Stimulated activated effector memory CD8-positive, alpha-beta T cell treated with anti-CD3 and anti-CD28 coated beads, Interleukin-12 subunit alpha, Interleukin-12 subunit beta, amount 100 ng/mL, for 72 hours (primary cell): ENCODE measurements around the gene DGKD.
A peak's percentile ranks its signal among the peaks of the same experiment; 100 is the strongest.

Experiments
- ATAC-seq: fragments of 150-1000 bp; cut with Tn5 transposase; 2 replicates; pipeline ENCODE4 v1.10.0; 2021
- DNase-seq, 2 donors: peaks; one replicate each; pipeline ENCODE4 v3.0.0; 2021 to 2022; ENCODE audit warnings: low spot score in 2 of 2
- H3K27ac Mint-ChIP-seq: one replicate; pipeline ENCODE4 v1.8.0; 2022; ENCODE audit warnings: mild to moderate bottlenecking, mixed read lengths
- H3K36me3 Mint-ChIP-seq: one replicate; pipeline ENCODE4 v1.8.0; 2022; ENCODE audit warnings: mild to moderate bottlenecking, mixed read lengths
- H3K4me1 Mint-ChIP-seq: one replicate; pipeline ENCODE4 v1.8.0; 2022; ENCODE audit warnings: mixed read lengths
- H3K4me3 Mint-ChIP-seq: one replicate; pipeline ENCODE4 v1.8.0; 2022; ENCODE audit warnings: mild to moderate bottlenecking, mixed read lengths
- H3K9me3 Mint-ChIP-seq: one replicate; pipeline ENCODE4 v1.8.0; 2022; ENCODE audit warnings: mixed read lengths

The DGKD gene

DNA sequence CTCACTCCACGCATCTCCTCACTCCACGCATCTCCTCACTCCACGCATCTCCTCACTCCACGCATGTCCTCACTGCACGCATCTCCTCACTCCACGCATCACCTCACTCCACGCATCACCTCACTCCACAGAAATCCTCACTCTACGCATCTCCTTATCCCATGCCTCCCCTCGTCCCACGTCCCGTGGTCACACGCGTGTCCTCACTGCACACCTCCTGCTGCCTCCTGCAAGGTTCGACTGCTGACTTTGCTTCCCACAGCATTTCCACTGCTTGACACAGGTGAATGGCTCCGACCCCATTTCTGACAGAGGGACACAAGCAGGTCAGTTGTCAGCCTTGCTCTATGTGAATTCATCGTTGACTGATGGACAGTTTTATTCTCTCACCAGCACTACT, 109.3 kb downstream of the DGKD start:
- ATAC-seq (no peak), DNase-seq (no peak)
- Mint-ChIP-seq H3K4me3 (no peak overlapping the region), H3K36me3 (peaks cover 100% of the 10 kb centered on the region), H3K27ac (no peak overlapping the region), H3K4me1 (no peaks in the 10 kb centered on the region), H3K9me3 (no peaks in the 10 kb centered on the region)

DNA sequence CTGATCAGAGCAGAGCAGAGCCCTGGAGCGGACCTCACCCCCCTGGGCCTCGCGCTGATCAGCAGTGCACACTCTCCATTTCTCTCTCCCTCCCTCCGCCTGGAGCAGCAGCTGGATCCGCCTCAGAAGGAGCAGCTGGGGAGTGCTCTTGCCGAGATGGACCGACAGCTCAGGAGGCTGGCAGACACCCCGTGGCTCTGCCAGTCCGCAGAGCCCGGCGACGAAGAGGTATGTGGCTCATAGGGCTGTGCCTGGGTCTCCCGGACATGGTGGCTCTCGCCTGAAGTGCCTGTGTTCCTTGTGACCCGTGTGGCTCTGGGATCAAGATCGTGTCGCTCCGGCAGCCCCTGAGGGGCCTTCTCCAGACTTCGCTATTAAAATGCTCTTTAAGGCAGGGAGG, 109.8 kb downstream of the DGKD start:
- no peaks in the 10 kb centered on the region for H3K4me1 Mint-ChIP-seq
- H3K36me3 Mint-ChIP-seq: peaks cover 100% of the 10 kb centered on the region
- no peak overlapping the region for H3K4me3 Mint-ChIP-seq
- DNase-seq (no peak), ATAC-seq (no peak)
- no peak overlapping the region for H3K27ac Mint-ChIP-seq
- H3K9me3 Mint-ChIP-seq: no peaks in the 10 kb centered on the region

DNA sequence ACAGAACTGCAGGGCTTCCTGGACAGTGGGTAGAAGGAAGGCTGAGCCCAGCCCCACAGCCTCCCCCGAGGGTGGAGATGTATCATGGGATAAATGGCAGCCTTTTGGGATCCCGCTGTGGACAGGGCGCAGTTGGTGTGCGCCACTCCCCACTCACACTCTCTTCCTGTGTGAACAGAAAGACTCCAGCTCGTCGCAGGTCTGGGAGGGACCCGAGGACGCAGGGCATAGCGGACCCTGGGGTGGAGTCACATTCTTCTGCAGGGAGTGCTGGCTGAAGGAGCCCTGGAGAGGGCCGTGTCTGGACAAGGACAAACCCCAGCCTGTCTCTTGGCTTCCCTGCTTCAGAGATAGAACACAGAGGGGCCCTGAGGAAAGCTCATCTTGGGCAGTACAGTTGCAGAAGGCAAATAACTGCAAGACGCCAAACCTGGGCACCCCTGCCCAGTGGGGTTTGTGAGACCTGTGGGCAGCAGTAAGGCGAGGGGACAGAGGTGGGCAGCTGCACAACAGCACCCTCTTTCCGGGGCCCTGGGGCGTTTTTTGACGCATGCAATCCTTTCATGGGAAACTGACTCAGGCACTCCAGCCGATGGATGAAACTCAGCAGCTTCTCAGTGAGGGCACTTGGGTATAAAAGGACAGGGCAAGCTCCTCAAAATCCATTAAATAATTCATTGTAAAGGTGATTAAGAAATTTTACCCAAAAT, 110.4 kb downstream of the DGKD start:
- ATAC-seq (no peak), DNase-seq (no peak)
- no peak overlapping the region for H3K4me3 Mint-ChIP-seq
- no peaks in the 10 kb centered on the region for H3K4me1 Mint-ChIP-seq
- H3K36me3 Mint-ChIP-seq: peaks cover 100% of the 10 kb centered on the region
- H3K27ac Mint-ChIP-seq: no peak overlapping the region
- H3K9me3 Mint-ChIP-seq: no peaks in the 10 kb centered on the region

DNA sequence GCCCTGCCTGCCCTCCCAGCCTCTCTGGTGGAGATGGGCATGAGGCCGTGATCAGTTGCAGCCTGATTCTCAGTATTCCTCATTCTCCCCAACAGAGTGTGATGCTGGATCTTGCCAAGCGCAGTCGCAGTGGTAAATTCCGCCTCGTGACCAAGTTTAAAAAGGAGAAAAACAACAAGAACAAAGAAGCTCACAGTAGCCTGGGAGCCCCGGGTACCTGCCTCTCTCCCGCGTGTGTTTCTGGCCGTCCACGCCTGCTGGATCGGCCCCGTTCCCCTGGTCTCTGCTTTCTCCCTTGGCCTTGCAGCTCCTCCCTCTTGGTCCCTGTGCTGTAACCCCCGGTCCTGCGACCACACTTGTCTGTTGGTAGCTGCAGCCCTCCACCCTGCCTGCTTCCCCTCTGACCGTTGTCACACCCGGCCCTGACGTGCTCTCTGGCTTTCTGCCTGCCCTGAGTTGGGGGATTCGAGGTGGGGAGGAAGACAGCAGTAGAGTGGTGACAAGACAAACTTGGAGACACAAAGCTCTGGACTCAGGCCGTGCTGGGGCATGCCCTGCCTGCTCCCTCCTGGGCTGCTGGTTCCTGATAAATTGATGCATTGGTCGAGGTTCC, 112.8 kb downstream of the DGKD start:
- Mint-ChIP-seq H3K4me3 (no peak overlapping the region), H3K27ac (peak overlapping the region; percentile 40), H3K36me3 (peaks cover 90% of the 10 kb centered on the region), H3K4me1 (peaks cover 7% of the 10 kb centered on the region), H3K9me3 (no peaks in the 10 kb centered on the region)
- ATAC-seq (no peak), DNase-seq (no peak)

DNA sequence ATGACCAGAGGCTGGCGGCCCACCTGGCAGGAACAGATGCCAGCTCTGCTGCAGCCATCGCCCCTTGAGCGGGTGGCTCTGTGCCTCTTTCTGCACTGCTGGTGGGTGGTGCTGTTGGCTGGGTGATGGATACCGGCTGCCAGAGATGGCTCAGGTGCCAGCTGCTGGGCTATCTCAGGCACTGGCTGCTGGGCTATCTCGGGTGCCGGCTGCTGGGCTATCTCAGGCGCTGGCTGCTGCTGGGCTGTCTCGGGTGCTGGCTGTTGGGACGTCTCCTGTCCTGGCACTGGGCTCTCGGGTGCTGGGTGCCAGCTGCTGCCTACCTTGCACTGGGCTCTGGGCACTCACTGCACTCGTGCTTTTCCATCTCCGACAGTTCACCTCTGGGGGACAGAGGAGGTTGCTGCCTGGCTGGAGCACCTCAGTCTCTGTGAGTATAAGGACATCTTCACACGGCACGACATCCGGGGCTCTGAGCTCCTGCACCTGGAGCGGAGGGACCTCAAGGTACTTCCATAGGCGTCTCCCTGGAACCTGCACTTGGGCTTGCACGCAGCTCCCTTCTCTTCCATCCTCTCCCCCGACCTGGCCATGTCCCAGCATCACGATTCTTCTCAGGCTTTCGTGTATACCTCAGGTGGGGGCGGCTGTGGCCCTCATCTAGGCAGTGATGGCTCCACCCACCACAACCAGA, 113.9 kb downstream of the DGKD start:
- Mint-ChIP-seq H3K36me3 (peaks cover 88% of the 10 kb centered on the region), H3K27ac (peak overlapping the region; percentile 74), H3K4me3 (no peak overlapping the region), H3K4me1 (peaks cover 7% of the 10 kb centered on the region), H3K9me3 (no peaks in the 10 kb centered on the region)
- DNase-seq (no peak), ATAC-seq (no peak)

DNA sequence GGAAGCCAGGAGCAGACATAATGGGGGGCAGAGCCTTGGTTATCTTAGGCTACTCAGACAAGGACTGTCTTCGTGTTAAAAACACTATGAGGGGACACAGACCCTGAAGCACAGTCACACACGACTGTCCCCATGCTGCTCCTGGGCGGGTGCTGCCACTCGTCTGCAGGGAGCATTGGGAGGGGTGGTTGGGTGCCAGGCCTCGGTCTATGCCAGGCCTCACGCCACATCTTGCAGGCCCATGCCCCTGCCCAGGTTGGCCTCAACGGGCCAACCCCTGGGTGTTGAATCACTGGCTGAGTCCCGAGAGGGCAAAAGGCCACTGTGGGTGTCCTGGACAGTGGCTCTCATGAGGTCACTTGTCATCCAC, 114.4 kb downstream of the DGKD start:
- peak overlapping the region; percentile 74 for H3K27ac Mint-ChIP-seq
- no peaks in the 10 kb centered on the region for H3K9me3 Mint-ChIP-seq

DNA sequence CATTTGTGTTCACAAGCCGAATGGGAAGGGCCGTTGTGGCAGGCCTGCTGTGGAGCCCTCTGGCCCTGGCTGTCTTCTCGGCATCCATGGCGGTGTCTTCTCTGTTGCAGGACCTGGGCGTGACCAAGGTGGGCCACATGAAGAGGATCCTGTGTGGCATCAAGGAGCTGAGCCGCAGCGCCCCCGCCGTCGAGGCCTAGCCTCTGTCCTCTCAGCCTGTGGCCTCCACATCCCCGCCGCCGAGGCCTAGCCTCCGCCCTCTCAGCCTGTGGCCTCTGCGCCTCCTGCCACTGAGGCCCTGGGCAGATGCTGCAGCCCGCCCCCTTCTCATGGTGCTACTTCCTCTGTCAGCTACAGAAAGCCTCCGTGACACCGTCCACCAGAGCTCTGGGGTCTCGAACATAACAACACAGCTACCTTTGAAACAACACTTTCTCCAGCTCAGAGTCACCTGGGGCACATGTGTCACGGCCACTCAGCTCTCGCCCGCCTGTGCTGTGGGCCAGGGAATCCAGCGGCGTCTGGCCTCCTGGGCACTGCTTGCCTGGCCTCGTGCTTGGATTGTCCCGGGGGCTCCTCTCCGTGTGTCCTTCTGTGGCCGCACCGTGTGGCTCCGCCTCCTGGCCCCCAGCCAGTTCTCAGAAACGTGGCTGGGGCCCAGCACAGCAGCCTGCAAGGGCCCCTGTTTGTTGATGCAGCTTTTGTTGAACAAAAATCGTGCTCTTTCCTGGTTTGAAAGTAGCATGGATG, 115.1 kb downstream of the DGKD start:
- H3K9me3 Mint-ChIP-seq: no peaks in the 10 kb centered on the region
- H3K4me3 Mint-ChIP-seq: no peak overlapping the region
- no peak overlapping the region for H3K27ac Mint-ChIP-seq
- DNase-seq (no peak), ATAC-seq (no peak)
- H3K36me3 Mint-ChIP-seq: peaks cover 76% of the 10 kb centered on the region
- H3K4me1 Mint-ChIP-seq: peaks cover 7% of the 10 kb centered on the region

More for the DNA sequence above, 114.4 kb downstream of the DGKD start:
- Mint-ChIP-seq H3K4me3 (no peak overlapping the region), H3K36me3 (peaks cover 83% of the 10 kb centered on the region), H3K4me1 (peaks cover 7% of the 10 kb centered on the region)
- ATAC-seq: no peak
- no peak for DNase-seq

DNA sequence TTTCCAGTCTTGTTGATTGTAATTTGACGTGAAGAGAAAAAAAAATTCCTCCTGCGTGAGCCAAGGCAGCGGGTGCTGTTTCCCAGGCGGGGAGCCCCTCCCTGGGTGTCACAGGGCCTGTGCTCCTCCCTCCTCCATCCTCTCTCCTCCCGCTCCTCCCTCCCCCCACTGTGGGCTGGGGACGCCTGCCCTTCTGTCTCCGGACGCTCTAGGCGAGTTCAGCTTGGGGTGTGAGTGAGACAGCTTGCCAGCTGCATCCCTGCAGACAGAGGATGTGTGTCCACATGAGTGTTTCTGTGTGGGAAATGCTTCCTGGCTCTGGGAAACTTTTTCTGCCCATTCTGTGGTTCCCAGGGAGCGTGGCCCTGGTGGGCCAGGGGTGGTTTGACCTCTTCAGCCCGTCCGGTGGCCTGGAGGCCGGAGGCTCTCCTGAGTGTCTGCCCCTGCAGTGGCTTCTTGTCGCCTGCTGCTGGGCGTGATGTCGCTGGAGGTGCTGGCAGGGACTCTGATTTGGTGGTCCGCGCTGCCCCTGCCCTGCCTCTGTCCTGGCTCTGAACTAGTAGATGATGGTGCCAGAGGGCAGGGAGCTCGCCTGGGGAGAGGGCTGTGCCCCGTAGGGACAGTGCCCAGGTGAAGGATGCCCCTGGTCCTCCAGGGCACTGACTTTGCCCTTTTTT, 115.9 kb downstream of the DGKD start:
- Mint-ChIP-seq H3K4me3 (no peak overlapping the region), H3K36me3 (peaks cover 73% of the 10 kb centered on the region)
- DNase-seq: no peak

DNA sequence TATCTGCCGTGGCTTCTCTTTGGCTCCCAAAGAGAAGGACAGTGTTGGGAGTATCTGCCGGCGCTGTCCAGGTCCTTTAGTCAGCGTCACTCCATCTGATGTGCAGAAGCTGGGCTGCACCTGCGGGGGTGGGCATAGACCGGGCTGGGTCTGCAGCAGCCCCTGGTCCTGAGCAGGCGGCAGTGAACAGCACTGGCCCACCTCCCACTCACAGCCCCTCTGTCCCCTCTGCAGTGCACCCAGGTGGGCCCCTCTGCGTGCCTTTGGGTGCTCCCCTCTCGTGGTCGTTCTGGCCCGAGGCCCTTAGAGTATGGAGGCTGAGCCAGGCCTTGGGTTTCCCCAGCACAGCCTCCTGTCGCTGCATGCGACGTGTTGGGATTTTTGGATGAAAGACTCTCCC, 116.5 kb downstream of the DGKD start:
- peaks cover 7% of the 10 kb centered on the region for H3K4me1 Mint-ChIP-seq
- no peak for DNase-seq
- H3K27ac Mint-ChIP-seq: no peak overlapping the region
- no peak overlapping the region for H3K4me3 Mint-ChIP-seq
- no peaks in the 10 kb centered on the region for H3K9me3 Mint-ChIP-seq
- ATAC-seq: no peak
- H3K36me3 Mint-ChIP-seq: peaks cover 67% of the 10 kb centered on the region

More for the DNA sequence above, 115.9 kb downstream of the DGKD start:
- Mint-ChIP-seq H3K4me1 (peaks cover 7% of the 10 kb centered on the region), H3K27ac (no peak overlapping the region), H3K9me3 (no peaks in the 10 kb centered on the region)
- no peak for ATAC-seq

DNA sequence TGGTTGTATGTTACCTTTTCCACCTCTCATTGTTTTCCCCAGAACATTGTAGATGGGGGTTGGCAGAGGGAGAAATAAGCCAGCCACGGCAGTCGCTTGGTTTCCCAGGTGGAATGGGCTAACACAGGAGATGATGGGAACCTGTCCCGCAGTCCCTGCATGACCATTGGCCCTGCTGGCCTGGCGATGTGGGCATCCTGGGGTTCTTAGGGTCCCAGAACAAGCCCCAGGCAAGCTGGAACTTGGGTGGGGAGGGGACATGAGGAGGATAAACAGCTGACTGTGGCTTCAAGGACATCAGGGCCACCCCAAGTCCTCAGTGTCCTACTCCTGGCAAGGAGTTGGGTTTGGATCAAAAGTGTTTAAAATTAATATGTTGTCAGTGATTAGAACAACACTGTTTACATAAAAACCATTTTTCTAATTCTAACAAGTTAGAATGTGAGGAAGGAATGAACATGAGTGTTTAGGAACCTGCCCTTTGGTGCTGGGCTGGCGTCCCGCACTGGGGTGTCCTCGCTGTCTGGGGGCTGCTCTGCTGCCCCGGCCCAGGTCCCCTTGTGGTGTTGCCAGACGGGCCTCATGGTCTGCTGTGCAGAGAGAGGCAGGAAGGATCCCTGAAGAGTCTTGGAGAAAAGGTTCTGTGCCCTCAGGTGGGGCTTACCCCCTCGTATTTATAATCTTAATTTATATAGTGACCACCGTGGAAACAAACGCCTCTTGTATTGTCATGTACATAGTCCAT, 117.2 kb downstream of the DGKD start:
- H3K9me3 Mint-ChIP-seq: no peaks in the 10 kb centered on the region
- H3K27ac Mint-ChIP-seq: no peak overlapping the region
- DNase-seq: no peak
- no peak overlapping the region for H3K4me3 Mint-ChIP-seq
- peaks cover 7% of the 10 kb centered on the region for H3K4me1 Mint-ChIP-seq
- no peak for ATAC-seq
- H3K36me3 Mint-ChIP-seq: peaks cover 61% of the 10 kb centered on the region

DNA sequence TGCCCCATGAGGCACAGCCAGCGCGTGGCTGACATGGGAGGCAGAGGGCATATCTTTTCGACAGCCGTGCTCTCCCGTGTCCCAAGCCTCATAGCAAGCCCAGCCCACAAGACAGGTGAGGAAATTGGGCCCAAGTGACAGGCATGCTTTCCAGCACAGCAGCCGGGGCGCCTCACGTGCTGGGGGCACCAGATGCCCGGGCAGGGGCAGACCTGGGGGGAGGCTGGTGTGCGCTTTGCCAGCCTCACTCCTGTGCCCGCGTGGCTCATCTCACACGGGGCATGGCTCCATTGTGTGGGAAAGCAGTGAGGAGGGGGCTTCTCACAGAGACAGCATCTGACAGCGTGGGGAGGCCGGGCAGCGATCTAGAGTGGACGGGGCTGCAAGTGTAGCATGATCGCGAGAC, 119.1 kb downstream of the DGKD start:
- Mint-ChIP-seq H3K9me3 (no peaks in the 10 kb centered on the region), H3K4me3 (no peak overlapping the region), H3K27ac (no peak overlapping the region), H3K4me1 (peaks cover 7% of the 10 kb centered on the region), H3K36me3 (peaks cover 42% of the 10 kb centered on the region)
- DNase-seq: no peak
- no peak for ATAC-seq

DNA sequence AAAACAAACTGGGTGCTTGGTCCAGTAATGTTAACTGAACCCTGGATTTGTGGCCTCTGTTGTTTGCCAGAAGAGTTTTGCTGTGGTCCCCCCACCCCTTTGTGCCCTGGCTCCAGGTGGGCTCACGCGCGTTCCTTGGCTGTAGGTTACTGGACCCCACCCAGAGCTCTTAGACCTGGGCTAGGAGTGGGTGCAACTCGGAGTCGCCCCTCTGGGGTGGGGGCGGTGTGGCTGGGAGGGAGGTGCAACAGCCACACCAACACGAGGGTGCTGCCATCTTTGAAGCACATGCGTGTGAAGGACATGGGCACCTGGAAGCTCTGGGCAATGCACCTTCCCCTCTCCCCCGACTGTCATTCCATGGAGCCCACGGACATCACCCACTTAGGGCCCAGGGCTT, 119.6 kb downstream of the DGKD start:
- Mint-ChIP-seq H3K4me1 (peaks cover 7% of the 10 kb centered on the region), H3K27ac (no peak overlapping the region), H3K9me3 (no peaks in the 10 kb centered on the region), H3K36me3 (peaks cover 37% of the 10 kb centered on the region), H3K4me3 (no peak overlapping the region)
- no peak for ATAC-seq
- DNase-seq: no peak

DNA sequence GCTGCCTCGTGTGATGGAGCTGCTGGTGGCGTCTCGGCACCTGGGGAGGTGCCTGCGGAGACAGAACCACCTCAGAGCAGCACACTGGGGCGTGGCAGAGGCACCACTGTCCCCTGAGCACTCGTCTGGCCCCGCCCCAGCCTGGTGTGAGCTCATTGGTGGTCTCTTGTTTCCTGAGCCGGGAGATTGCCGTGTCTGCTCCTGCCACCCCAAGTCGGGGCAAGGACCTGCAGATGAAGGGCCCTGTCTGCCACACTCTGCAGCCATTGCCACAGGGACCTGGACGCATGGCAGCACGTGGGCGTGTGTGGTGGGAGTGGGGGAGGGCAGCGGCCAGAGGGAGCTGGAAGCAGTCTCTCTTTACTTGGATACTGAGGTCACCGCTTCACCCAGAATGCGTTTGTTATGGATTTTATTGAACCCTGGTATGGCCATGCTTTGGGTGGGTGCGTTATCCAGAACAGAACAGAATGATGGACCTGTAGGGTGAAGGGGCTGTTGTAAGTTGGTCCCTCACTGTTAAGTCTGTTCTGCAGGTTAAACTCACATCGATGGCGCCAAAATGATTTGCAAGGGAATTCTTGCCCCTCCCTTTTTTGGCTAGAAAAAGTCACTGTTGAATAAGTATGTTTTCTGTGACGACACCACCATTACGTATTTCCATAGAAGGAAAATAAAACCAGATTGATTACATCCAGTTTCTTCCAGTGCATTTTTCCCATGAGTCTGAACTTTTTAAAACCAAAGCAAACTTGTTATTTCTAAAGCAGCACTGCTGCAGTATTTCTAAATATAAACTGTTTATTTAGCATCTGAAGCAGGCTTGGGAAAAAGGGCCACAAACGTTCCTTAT, 120.2 kb downstream of the DGKD start:
- DNase-seq: no peak
- no peak overlapping the region for H3K27ac Mint-ChIP-seq
- H3K4me1 Mint-ChIP-seq: peaks cover 7% of the 10 kb centered on the region

DNA sequence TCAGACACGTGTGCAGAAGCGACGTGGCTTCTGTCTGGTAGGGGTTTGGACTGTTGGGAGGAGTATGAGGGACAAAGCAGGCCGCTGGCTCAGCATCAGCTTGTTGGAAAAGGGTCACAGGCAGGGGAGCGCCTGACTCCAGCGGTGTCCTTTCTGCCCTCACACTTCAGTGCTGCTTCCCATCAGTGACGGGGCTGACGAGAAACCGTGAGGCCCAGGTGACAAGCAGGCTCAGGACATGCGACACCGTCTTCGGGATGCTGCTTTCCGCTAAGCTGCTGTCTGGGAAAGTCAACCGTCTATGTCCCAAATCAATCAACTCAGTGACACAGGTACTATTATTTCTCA, 121.7 kb downstream of the DGKD start:
- Mint-ChIP-seq H3K27ac (no peak overlapping the region), H3K9me3 (no peaks in the 10 kb centered on the region)
- no peak for ATAC-seq

More for the DNA sequence above, 120.2 kb downstream of the DGKD start:
- ATAC-seq: no peak
- no peak overlapping the region for H3K4me3 Mint-ChIP-seq
- peaks cover 31% of the 10 kb centered on the region for H3K36me3 Mint-ChIP-seq
- H3K9me3 Mint-ChIP-seq: no peaks in the 10 kb centered on the region

More for the DNA sequence above, 121.7 kb downstream of the DGKD start:
- Mint-ChIP-seq H3K4me3 (no peak overlapping the region), H3K4me1 (peaks cover 5% of the 10 kb centered on the region), H3K36me3 (peaks cover 20% of the 10 kb centered on the region)
- DNase-seq: no peak
